Measurements from ENCODE around the gene MICAL3.
"Not testable (repeated sequence)": the region's sequence is repeated elsewhere in the genome, so short reads cannot be mapped to it uniquely, and the experiment has no call there.

Gene MICAL3

DNA sequence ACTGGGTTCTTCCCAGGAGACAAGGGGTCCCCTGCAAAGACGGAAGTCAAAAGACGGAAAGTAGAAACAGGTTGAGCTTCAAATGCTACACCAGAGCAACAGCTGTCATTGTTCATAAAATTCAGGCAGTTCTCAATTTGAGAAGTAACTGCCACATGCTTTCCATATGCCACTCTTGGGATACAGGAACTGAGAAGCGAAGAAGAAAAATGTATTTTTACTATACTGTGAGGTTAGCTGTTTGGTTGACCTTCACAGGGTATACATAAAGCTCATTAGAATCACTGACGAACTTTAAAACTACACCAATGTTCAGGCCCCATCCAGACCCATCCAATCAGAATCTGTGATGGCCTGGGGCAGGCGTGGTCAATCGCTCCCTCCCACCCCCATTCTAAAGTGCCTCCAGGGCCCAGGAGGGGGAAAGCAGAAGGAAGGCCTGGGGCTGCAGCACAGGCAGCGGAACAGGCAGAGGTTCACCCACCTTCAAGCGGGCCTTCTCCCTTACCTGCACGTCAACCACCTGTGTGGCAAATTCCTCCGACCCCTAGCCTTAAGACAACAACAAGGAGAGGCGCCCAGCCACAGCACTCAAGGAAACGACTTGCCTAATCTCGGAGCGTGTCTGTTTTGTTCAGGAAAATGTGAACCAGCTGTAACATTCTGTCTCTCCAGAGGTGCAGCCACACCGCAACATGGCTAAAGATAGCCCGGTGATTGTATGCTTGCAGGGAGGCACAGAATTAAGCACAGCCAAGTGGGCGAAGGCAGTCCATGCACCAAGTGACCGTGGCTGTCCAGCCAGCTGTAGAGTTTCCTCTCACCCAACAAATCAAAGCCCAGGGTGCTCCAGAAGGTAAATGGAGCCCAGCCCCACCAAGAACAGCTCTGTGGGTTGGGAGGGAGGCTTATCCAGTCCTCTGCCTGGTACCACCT, 82.6 kb downstream of the MICAL3 start:
- no peak overlapping the region for H3K4me3 ChIP-seq (replicated peaks; ENCODE audit: insufficient read depth, low read length)
- TF ChIP-seq SPI1 (IDR thresholded peaks at IDR 0.05; ENCODE audit: borderline replicate concordance, low read depth), result no peak
- no peak for TF ChIP-seq GABPA (IDR thresholded peaks at IDR 0.05; ENCODE audit: low read depth)
- no peak for TF ChIP-seq REST (IDR thresholded peaks at IDR 0.05; ENCODE audit: insufficient replicate concordance, low read depth)
- TF ChIP-seq POLR2AphosphoS5 (IDR thresholded peaks at IDR 0.05; ENCODE audit: low read depth), result no peak
- TF ChIP-seq, protein P1, sequence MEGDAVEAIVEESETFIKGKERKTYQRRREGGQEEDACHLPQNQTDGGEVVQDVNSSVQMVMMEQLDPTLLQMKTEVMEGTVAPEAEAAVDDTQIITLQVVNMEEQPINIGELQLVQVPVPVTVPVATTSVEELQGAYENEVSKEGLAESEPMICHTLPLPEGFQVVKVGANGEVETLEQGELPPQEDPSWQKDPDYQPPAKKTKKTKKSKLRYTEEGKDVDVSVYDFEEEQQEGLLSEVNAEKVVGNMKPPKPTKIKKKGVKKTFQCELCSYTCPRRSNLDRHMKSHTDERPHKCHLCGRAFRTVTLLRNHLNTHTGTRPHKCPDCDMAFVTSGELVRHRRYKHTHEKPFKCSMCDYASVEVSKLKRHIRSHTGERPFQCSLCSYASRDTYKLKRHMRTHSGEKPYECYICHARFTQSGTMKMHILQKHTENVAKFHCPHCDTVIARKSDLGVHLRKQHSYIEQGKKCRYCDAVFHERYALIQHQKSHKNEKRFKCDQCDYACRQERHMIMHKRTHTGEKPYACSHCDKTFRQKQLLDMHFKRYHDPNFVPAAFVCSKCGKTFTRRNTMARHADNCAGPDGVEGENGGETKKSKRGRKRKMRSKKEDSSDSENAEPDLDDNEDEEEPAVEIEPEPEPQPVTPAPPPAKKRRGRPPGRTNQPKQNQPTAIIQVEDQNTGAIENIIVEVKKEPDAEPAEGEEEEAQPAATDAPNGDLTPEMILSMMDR (IDR thresholded peaks at IDR 0.05; ENCODE audit: insufficient read depth, low read length), result no peak
- H3K27me3 ChIP-seq (ENCODE audit: insufficient read depth, poor library complexity, severe bottlenecking), result no peaks in the 10 kb centered on the region
- H3K27ac ChIP-seq (replicated peaks), result no peak overlapping the region
- DNase-seq (ENCODE audit: low read depth in 1 of 2, low spot score in 1 of 2), result no peak

- H3K4me3 ChIP-seq (replicated peaks; ENCODE audit: insufficient read depth, low read length), result no peak overlapping the region
- no peak overlapping the region for H3K27ac ChIP-seq (replicated peaks)
- TF ChIP-seq POLR2AphosphoS5 (IDR thresholded peaks at IDR 0.05; ENCODE audit: low read depth) (no peak), REST (IDR thresholded peaks at IDR 0.05; ENCODE audit: insufficient replicate concordance, low read depth) (no peak), GABPA (IDR thresholded peaks at IDR 0.05; ENCODE audit: low read depth) (no peak), SPI1 (IDR thresholded peaks at IDR 0.05; ENCODE audit: borderline replicate concordance, low read depth) (no peak)
- TF ChIP-seq, protein P1 (IDR thresholded peaks at IDR 0.05; ENCODE audit: insufficient read depth, low read length), result no peak
- H3K27me3 ChIP-seq (ENCODE audit: insufficient read depth, poor library complexity, severe bottlenecking), result no peaks in the 10 kb centered on the region
- DNase-seq (ENCODE audit: low read depth in 1 of 2, low spot score in 1 of 2), result no peak
Measured at GRCh38 chr22:17939579-17939978, 84.8 kb downstream of the MICAL3 start.

DNA sequence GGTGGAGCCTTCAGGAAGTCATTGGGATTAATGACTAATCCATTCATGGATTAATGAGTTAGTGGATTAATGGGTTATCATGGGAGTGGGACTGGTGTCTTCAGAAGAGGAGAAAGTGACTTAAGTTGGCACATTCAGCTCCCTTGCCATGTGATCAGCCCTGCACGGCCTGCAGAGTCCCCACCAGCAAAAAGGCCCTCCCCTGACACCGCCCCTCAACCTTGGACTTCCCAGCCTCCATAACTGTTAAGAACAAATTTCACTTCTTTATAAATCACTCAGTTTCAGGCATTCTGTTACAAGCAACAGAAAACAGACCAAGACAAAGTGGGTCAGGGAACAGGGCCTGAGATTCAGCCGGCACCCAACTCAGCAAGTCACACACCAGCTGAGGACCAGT, 85.3 kb downstream of the MICAL3 start:
- DNase-seq (ENCODE audit: low read depth in 1 of 2, low spot score in 1 of 2), result no peak
- H3K27me3 ChIP-seq (ENCODE audit: insufficient read depth, poor library complexity, severe bottlenecking), result no peaks in the 10 kb centered on the region
- H3K4me3 ChIP-seq (replicated peaks; ENCODE audit: insufficient read depth, low read length), result no peak overlapping the region
- no peak for TF ChIP-seq SPI1 (IDR thresholded peaks at IDR 0.05; ENCODE audit: borderline replicate concordance, low read depth)
- no peak for TF ChIP-seq GABPA (IDR thresholded peaks at IDR 0.05; ENCODE audit: low read depth)
- H3K27ac ChIP-seq (replicated peaks), result no peak overlapping the region

GRCh38 chr22:17938484-17938924, 85.9 kb downstream of the MICAL3 start:
- Histone ChIP-seq H3K27me3 (ENCODE audit: insufficient read depth, poor library complexity, severe bottlenecking) (no peaks in the 10 kb centered on the region), H3K27ac (replicated peaks) (no peak overlapping the region), H3K4me3 (replicated peaks; ENCODE audit: insufficient read depth, low read length) (no peak overlapping the region)
- no peak for DNase-seq (ENCODE audit: low read depth in 1 of 2, low spot score in 1 of 2)
- TF ChIP-seq POLR2AphosphoS5 (IDR thresholded peaks at IDR 0.05; ENCODE audit: low read depth), result no peak
- TF ChIP-seq, protein P1 (IDR thresholded peaks at IDR 0.05; ENCODE audit: insufficient read depth, low read length), result no peak
- no peak for TF ChIP-seq SPI1 (IDR thresholded peaks at IDR 0.05; ENCODE audit: borderline replicate concordance, low read depth)
- TF ChIP-seq REST (IDR thresholded peaks at IDR 0.05; ENCODE audit: insufficient replicate concordance, low read depth), result no peak
- TF ChIP-seq GABPA (IDR thresholded peaks at IDR 0.05; ENCODE audit: low read depth), result no peak

GRCh38 chr22:17932457-17932856, 91.9 kb downstream of the MICAL3 start:
- DNase-seq (ENCODE audit: low read depth in 1 of 2, low spot score in 1 of 2); H3K4me3 ChIP-seq (replicated peaks; ENCODE audit: insufficient read depth, low read length); H3K27me3 ChIP-seq (ENCODE audit: insufficient read depth, poor library complexity, severe bottlenecking); H3K27ac ChIP-seq (replicated peaks): not testable (repeated sequence)
